GM18909 (cell line): ENCODE measurements around the gene SPINK2.

ENCODE experiments used
- ATAC-seq: cut with Tn5 transposase; IDR thresholded peaks from one replicate; pipeline ENCODE4 v1.9.1; 2021; ENCODE audit warnings: mild to moderate bottlenecking; ENCODE audit not compliant: unreplicated experiment, poor library complexity

SPINK2 gene

DNA sequence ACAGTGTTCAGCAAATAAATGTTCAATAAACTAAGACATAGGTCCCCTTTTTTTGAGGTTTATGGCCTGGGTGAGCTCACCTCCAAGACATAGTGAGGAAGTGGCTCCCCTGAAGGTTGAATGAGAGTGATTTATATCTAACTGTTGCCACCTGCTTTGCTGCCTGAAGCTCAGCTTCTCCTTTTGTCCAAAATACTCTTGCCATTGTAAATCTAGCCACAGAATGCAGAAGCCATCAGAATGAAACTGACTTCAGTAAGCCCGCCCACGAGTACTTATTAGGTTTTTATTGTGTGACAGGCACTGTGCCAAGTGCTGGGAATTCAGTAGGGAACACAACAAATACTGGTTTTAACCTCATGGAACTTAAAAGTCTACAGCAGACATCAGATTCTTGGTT is 18.0 kb downstream of the SPINK2 start:
- ATAC-seq = peak; percentile 52

DNA sequence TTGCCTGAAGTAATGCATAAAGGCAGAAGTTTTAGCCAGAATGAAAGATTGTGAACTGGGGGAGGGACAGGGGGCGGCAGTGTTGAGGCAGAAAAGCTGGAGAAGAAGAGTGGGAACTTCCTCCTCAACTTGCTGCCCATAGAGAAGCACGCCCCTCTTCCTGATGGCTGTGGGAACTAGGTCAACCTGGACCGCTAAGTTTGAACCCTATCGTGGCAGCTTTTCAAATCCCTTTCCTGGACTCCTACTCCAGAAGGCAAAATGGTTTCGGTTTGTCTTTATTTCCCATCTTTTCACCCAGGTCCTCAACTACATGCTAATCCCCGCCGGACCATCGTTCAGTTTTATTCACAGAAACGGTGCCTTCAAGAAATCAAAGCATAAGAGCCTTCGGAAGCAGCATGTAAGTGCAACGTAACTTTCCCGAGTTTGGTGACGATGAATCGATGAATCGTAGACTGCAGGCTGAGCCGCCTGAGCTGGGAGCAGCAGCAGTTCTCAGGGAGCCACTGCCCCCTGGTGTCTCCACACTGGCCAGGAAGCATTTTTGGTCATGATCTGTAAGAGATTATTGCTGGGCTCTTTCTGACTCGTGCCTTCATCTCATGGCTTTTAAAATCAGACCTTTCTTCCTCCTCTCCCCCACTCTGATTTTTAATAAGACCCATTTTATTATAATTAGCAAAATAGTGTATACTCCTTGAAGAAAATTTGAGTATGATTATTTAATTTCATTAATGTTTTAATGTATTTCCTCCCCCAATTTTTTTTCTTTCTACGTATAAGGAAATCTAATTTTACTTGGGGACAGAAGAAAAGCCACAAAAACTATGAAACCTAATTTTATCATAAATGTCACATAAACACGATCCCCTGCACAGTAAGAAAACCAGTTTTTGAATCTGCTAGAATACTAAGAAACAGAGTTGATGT is 21.4 kb downstream of the SPINK2 start:
- ATAC-seq = peak; percentile 97

- no peak for ATAC-seq
Observed at GRCh38 chr4:56799161-56799759, 22.2 kb downstream of the SPINK2 start.

DNA sequence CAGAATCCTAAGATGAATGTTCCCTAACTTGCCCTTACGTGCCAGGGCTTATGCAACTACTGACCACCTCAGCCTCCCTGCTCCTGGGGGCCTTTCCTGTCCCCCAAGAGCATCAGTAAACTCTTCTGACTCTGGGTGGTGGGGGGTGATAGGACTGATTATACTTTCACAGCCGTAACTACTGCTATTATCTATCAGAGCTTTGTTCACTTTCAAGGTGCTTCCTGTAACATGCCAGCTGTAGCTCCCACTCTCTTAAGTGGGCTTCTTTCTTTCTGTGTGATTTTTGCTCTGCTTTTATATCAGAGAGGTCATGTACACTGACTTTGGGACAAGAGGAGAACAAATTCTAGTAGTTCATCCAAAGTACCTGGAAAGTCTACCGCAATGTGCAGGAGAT is 25.3 kb downstream of the SPINK2 start:
- ATAC-seq = no peak

GRCh38 chr4:56791316-56791715 is 30.2 kb downstream of the SPINK2 start:
- ATAC-seq = no peak

DNA sequence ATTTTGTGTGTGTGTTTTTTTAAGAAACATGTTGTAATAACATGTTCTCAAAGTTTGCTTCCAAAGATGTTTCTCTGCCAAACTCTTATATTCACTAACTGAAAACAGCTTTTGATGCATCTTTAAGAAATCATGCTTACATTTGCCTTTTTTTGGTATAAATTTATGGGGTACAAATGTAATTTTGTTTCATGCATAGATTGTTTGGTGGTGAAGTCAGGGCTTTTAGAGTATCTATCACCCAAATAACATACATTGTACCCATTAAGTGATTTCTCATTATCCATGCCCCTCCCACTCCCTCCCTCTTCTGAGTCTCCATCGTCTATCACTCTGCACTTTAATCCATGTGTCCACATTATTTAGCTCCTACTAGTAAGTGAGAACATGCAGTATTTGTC is 30.8 kb downstream of the SPINK2 start:
- ATAC-seq = no peak

- no peak for ATAC-seq
Observed at GRCh38 chr4:56788081-56788480, 33.4 kb downstream of the SPINK2 start.

DNA sequence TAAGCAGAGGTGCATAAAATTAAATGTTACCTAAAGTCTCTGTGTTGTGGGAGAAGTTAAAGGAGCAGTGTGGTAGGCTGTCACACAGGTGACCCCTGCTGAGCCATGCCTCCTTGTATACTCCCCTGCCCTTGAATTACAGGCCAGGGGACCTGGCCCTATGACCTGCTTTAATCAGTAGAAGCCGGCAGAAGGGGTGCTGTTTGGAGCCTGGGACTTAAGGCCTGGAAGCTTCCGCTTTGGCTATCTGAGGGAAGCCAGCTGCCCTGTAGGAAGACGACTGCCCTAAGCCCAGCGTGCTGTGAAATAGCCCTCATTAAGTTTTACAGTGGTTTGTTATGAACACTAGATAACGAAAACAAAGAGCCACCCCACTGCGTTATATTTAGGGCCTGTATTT is 34.1 kb downstream of the SPINK2 start:
- no peak for ATAC-seq

GRCh38 chr4:56786955-56787354 is 34.5 kb downstream of the SPINK2 start:
- no peak for ATAC-seq

DNA sequence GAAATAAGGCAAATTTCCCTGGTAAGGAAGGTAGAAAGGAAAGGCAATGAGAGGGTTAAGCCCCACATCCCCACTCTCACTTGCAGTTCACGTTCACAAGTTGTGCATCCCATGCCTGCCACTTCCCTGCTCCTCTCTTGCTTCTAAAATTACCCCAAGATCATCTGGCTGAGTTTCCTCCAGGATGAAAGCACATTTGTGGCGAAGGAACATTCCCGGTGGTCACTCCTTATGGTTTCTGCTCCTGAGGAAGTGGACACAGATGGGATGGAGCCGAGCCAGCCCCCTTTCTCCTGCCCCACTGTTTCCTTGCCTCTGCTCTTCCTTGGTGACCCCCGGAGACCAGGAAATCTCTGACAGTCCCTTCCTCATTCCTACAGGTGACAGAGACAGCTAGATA is 37.5 kb downstream of the SPINK2 start:
- no peak for ATAC-seq

- no peak for ATAC-seq
Observed at GRCh38 chr4:56782019-56782418, 39.5 kb downstream of the SPINK2 start.

- ATAC-seq = no peak
Observed at GRCh38 chr4:56773346-56773745, 48.2 kb downstream of the SPINK2 start.

DNA sequence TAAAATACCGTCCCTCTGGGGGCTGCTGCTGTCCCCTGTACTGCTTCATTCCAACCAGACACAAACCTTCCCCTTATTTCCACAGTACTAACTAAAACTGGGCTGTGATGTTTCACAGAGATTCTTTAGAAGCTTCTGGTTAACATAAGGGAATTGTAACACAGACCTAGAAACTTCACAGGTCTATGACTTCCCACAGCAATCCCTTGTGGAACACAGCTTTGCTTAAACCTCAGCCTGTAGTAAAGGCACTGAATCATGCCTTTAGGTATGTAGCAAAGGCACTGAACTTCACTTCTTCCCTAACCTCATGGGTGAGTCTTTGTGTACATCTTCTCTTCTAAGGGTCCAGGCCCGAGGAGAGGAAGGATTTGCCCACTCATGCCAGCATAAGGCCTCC is 49.4 kb downstream of the SPINK2 start:
- no peak for ATAC-seq

- ATAC-seq = no peak
Observed at GRCh38 chr4:56768763-56769162, 52.7 kb downstream of the SPINK2 start.

GRCh38 chr4:56768316-56768715 is 53.2 kb downstream of the SPINK2 start:
- ATAC-seq = no peak

- ATAC-seq = no peak
Observed at GRCh38 chr4:56767567-56767966, 53.9 kb downstream of the SPINK2 start.

GRCh38 chr4:56764775-56765174 is 56.7 kb downstream of the SPINK2 start:
- ATAC-seq = no peak

- ATAC-seq = no peak
Observed at GRCh38 chr4:56764223-56764622, 57.3 kb downstream of the SPINK2 start.

DNA sequence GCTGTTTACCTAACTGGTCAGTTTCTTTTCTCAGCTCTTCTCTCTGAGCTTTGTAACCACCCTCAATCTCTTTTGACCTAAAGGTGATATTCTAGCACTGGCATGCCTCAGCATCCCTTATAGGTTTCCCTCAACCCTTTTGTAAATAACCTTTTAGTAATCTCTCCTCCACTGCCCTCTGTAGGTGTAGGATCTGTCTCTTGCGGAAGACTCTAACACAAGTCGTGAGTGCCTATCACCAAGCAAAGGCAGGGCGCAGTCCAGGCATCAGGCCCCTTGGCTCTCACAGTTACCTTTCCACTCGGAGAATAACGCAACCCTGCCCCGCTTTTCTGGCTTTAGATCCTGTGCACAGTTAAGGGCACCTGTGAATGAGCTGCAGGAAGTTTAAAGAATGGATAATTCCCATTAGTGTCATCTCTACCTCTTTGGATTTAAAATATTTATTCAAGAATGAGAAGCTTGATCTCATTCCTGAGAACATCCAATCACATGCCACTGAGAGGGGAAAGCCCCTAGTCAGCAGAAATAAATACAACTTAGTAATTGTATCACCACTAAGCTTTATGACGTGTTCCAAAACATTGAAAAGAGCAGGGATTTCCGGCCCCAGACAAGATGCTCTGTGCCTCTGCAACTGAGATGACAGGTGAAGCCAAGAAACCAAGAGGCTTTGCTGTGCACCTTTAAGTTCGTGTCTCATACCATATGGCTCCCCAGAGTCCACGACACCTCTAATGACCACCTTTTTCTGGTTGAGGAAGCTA is 58.8 kb downstream of the SPINK2 start:
- ATAC-seq = no peak

GRCh38 chr4:56760183-56760582 is 61.3 kb downstream of the SPINK2 start:
- ATAC-seq = no peak
